IPS-18a (cell line): Measurements from ENCODE around the gene GDAP1L1.

ENCODE experiments used
- H3K27ac ChIP-seq: one replicate; pipeline ENCODE4 v1.5.1; 2013; ENCODE audit warnings: low read length
- H3K27me3 ChIP-seq: one replicate; pipeline ENCODE4 v1.6.1; 2013; ENCODE audit warnings: mild to moderate bottlenecking, low read length; ENCODE audit not compliant: control insufficient read depth, insufficient read depth
- H3K36me3 ChIP-seq: one replicate; pipeline ENCODE4 v1.6.1; 2013; ENCODE audit warnings: low read depth, low read length; ENCODE audit not compliant: control insufficient read depth
- H3K4me1 ChIP-seq: one replicate; pipeline ENCODE4 v1.6.1; 2013; ENCODE audit warnings: low read depth, low read length; ENCODE audit not compliant: control insufficient read depth
- H3K4me3 ChIP-seq: one replicate; pipeline ENCODE4 v1.5.1; 2013; ENCODE audit warnings: low read length
- H3K9ac ChIP-seq: one replicate; pipeline ENCODE4 v1.6.1; 2013; ENCODE audit warnings: mild to moderate bottlenecking, low read length, moderate library complexity
- H3K9me3 ChIP-seq: one replicate; pipeline ENCODE4 v1.6.1; 2013; ENCODE audit warnings: low read depth, low read length; ENCODE audit not compliant: control insufficient read depth

Gene GDAP1L1

DNA sequence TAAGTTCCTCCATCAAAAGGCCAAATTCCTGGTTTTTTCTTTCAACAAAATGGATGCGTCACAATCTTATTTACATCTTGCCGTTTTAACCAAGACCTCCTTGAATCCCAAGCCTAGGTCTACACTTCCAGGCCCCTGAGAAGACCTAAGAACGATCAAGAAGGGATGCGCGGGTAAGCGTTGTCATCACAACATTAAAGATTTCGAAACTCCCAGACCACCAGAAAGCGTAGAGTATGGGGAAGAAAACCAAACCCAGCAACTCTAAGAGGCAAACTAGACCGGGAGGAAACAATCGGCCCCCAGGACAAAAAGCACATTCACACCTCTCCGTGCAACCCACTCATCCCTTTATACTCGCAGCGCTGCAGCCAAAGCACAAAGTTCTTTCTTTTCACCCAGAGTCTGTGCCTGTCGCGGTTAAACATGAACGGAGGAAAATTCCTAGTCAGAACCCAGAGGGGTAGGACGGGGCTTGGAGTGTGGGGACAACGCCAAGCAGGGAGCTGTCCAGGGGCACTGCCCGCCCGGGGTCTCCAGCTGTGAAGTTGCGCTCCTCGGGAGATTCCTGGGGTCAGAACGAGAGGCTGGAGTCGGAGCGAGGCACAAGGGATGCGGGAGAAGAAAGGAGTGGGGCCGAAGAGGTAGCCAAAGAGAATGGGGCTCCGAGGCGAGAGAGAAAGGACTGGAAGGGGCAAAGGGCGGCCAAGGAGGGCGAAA is 37.3 kb upstream of the GDAP1L1 start:
- Histone ChIP-seq H3K36me3 (peaks cover 11% of the 10 kb centered on the region), H3K4me1 (peaks cover 16% of the 10 kb centered on the region), H3K27ac (peak overlapping the region; percentile 94), H3K27me3 (no peaks in the 10 kb centered on the region), H3K9ac (peak overlapping the region; percentile 97), H3K4me3 (peak overlapping the region; percentile 99), H3K9me3 (no peaks in the 10 kb centered on the region)

DNA sequence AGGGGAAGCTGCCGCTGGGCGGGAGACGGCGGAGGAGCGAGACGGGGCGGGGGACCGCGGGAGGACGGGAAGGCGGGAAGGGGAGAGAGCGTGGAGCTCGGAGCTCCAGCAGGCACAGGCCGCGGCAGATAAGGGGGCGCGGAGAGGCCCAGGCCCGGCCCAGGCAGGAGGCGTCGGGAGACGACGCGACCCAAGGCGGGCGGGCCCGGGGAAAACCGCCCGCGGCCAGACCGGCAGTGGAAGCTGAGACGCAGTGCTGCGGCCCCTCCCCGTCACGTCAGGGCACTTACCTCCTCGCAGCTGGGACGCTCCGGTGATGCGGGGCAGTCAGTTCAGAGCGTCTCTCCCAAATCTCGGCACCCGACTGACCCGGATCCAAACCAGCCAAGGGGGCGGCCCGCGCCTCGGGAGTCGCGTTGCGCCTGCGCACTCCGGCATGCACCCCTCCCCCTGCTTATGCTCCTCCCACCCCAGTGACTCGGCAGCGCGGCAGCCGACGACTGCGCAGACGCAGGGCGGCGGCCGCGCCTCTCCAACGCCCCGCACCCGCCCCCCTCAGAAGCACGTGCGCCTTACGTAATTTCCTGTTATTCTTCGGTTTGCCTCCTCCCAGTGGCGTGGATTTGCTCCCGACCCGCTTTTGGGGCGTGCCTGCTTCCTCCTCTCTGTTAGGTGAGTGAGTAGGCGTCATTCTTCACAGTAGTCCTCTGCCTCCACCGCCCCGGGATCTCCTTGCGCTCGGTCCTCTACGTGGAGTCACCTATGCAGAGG is 36.5 kb upstream of the GDAP1L1 start, which contains the start of gene OSER1:
Gene OSER1, minus strand, starts transcription at position 366 of the 771 bp plus-strand sequence. CDS start 3,814 bp downstream, outside the sequence.
- H3K27ac ChIP-seq, result peak within 1 kb of the TSS; percentile 94
- H3K9me3 ChIP-seq, result no peaks in the 10 kb centered on the region
- H3K27me3 ChIP-seq, result no peaks in the 10 kb centered on the region
- peaks cover 5% of the 10 kb centered on the region for H3K36me3 ChIP-seq
- peak within 1 kb of the TSS; percentile 99 for H3K4me3 ChIP-seq
- peak within 1 kb of the TSS; percentile 97 for H3K9ac ChIP-seq
- peaks cover 16% of the 10 kb centered on the region for H3K4me1 ChIP-seq

DNA sequence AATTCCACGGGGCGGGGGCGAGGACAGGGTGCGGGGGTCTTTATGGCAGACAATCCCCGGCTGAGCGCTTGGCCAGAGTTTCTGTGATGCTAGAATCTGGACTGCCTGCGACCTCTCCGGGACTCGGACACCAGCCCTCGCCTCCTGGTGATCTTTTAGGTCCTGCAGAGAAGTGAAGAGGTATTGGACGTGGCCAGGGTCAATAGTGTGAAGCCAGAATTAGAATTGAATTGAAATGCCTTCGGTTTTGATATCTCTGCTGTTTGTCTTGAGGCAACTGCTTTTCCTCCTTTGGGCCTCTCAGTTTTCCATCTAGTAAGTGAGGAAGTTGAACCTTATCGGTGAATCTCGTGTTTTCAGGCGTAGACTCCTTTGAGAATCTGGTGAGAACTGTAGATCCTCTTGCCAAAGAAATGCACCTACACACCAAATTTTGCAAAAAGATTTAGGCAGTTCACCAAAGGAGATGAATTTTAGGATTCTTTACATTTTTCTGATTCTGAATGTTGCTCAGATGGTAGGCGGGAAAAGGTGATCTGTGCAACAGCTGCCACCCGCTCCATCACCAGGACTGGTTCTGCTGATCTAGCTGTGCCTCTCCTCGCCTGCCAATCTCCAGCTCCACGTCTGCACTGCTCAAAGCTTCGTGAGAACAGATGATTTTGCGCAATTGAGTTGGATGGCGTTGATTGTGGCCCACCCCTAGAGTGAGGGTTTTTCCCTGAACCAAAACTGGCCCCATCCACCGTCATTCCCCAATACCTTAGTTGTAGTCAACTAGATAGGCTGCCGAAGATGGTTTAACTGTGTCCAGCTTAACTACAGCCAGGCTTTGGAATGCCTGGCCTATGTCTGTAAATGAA is 35.7 kb upstream of the GDAP1L1 start:
- H3K9ac ChIP-seq, result peak overlapping the region; percentile 74
- H3K4me1 ChIP-seq, result peaks cover 16% of the 10 kb centered on the region
- H3K27me3 ChIP-seq, result no peaks in the 10 kb centered on the region
- H3K36me3 ChIP-seq, result peaks cover under 1% of the 10 kb centered on the region
- peak overlapping the region; percentile 29 for H3K27ac ChIP-seq
- peak overlapping the region; percentile 84 for H3K4me3 ChIP-seq
- no peaks in the 10 kb centered on the region for H3K9me3 ChIP-seq

DNA sequence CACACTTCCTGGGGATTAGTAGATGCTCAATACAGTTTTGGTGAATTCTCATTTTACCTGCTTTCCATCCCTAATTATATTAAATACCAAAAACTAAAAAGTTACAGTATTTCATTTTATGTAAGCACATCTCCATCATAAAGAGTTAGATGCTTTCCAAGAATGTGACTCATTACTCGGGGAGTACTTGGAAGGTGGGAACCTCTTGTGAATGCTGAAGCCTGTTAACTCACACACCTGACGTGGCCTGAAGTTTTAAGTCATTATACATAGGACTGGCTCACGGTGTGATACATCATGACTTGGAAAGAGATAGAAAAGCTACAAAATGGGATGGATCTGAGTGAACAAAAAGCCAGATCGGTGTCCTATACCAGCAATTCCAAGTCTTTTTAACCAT is 34.3 kb upstream of the GDAP1L1 start:
- Histone ChIP-seq H3K9ac (no peak overlapping the region), H3K27me3 (no peaks in the 10 kb centered on the region), H3K9me3 (no peaks in the 10 kb centered on the region), H3K27ac (no peak overlapping the region), H3K36me3 (no peaks in the 10 kb centered on the region), H3K4me1 (peaks cover 16% of the 10 kb centered on the region), H3K4me3 (no peak overlapping the region)

DNA sequence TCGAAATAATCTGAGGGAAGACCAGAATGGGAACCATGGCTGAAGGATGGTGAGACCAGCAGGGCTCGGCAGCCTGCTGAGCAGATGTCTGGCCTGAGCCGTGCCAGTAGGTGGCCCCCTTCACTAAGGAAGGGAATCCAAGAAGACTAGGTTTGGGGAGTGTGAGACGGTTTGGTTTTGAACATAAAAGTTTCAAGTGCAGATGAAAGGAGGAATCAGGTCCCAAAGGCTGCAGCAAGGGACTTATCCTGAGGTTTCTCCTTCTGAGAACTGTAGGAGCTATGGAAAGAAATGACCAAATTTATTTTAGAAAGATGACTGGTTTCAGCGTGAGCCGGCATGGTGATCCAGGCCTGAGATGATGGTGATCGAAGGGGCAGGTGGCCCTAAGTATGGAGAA is 32.0 kb upstream of the GDAP1L1 start:
- Histone ChIP-seq H3K27me3 (no peaks in the 10 kb centered on the region), H3K36me3 (no peaks in the 10 kb centered on the region), H3K4me3 (no peak overlapping the region), H3K9me3 (no peaks in the 10 kb centered on the region), H3K4me1 (peaks cover 4% of the 10 kb centered on the region), H3K27ac (no peak overlapping the region), H3K9ac (no peak overlapping the region)

DNA sequence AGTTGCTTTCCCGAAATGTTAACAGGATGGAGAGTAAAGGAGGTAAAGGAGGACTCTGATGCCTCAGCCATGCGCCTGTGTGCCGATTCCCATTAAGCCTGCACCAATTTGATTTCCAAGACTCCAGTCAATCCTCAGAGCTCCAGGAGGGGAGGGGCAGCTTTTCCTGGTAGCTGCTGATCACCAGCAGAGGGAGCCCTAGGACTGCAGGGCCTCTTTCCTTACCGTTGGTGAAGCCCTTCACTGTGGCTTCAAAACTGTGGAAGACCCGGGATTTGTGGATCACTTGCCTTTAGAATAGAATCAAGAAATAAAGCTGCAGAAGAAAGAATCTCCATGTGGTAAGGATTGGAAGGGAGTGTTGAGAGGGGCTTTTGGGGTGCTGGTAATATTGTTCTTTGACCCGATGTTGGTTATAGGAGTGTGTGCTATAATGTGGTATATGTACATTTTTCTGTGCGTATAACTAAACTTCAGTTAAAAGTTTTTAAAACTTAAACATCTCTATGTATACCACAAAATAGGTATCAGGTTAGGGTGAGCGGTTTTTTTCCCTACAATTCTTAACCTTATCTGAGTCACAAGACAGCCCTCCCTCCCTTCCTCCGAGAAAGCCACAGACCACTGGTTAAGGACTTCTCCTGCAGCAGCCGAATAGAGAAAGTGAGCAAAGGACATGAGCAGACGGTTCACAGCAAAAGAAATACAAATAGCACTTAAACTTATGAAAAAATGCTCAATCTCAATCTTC is 29.6 kb upstream of the GDAP1L1 start:
- Histone ChIP-seq H3K36me3 (no peaks in the 10 kb centered on the region), H3K27me3 (no peaks in the 10 kb centered on the region), H3K4me3 (no peak overlapping the region), H3K9ac (no peak overlapping the region), H3K9me3 (no peaks in the 10 kb centered on the region), H3K4me1 (no peaks in the 10 kb centered on the region), H3K27ac (no peak overlapping the region)

DNA sequence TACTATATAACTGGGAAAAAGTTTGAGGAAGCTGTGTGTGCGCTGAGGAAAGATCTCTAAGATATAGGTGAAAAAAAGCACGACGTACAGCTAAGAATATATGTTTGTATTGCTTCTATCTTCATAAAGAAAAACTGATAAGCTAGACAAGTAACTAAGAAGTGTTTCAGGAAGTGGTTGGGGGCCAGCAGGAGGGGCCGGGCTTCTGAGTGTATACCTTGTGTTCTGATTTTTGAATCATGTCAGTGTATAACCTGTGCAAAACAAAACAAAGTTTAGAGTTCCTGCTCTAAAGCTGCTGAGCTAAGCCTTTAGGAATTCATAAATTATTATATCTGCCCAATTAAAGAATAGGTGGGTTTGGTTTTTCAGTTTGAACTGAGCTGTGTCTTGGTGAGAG is 28.7 kb upstream of the GDAP1L1 start:
- Histone ChIP-seq H3K36me3 (no peaks in the 10 kb centered on the region), H3K27me3 (no peaks in the 10 kb centered on the region), H3K4me1 (no peaks in the 10 kb centered on the region), H3K9ac (no peak overlapping the region), H3K4me3 (no peak overlapping the region), H3K9me3 (no peaks in the 10 kb centered on the region), H3K27ac (no peak overlapping the region)

DNA sequence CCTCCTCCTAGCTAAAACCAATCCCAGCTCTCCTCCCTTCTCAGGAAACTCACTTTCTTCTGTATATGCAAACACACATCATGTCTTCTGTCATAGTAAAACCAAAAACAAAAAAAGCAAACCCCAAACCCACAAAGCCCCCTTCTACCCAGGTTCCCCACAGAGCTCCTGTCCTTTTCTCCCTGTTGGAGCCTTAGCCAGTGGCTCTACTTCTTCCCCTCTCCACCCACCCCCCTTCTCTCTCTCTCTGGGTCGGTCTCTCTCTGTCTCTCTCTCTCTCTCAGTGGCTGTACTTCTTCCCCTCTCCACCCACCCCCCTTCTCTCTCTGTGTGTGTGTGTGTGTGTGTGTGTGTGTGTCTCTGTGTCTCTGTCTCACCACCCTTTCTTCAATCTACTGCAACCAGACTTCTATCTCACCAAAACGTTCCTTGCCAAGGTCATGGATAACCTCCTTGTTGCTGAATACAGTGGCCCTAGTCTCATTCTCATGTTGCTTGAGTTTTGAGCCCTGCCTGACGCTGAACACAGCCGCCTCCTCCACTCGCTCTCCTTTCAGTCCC is 27.9 kb upstream of the GDAP1L1 start:
- Histone ChIP-seq H3K4me1 (no peaks in the 10 kb centered on the region), H3K4me3 (no peak overlapping the region), H3K9me3 (no peaks in the 10 kb centered on the region), H3K27ac (no peak overlapping the region), H3K36me3 (no peaks in the 10 kb centered on the region), H3K9ac (no peak overlapping the region), H3K27me3 (no peaks in the 10 kb centered on the region)

DNA sequence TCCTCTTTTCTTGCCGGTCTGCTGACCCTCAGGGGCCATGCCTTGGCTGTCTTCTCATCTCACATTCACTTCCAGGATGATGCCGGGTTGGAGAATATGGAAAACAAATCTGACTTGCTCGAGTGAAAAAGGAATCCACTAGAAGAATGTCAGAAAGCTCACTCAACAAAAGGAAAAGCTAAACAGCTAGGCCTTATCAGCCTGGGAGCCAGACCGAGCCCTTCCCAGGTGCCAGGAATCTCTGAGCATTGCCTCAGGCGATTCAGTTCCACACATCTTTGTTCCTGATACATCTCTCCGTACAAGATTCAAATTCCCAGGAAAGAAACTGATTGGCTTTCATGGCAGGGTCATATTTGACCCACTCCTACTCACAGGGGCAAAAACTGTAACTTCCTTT is 27.3 kb upstream of the GDAP1L1 start:
- Histone ChIP-seq H3K4me1 (no peaks in the 10 kb centered on the region), H3K9me3 (no peaks in the 10 kb centered on the region), H3K9ac (no peak overlapping the region), H3K27me3 (no peaks in the 10 kb centered on the region), H3K4me3 (no peak overlapping the region), H3K36me3 (no peaks in the 10 kb centered on the region), H3K27ac (no peak overlapping the region)

DNA sequence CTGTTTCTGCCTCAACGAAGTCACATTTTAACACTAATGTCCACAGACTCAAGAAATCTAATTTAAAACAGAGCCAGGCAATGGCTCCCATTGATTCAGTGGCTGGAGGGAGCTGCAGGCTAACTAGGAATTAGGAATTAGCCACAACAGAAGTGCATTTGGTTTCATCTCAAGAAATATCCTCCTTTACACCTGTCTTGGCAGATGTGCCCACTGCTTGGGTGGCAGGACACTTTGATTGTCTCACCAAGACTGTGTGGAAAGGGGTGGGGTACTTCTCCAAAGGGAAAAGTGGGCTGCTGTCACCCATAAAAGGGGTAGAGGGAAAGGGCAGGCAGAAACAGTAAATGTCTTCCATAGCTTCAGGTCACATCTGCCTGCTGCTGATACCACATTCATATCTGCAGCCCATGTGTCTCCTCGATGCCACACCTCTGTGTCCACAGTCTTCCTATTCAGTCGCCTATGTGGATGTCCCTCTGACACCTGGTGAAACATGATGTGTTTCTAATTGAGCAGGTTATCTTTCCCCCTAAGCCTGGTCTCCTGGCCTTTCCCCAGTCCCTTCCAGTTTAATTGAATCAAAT is 25.6 kb upstream of the GDAP1L1 start:
- Histone ChIP-seq H3K9ac (no peak overlapping the region), H3K4me1 (no peaks in the 10 kb centered on the region), H3K27ac (no peak overlapping the region), H3K36me3 (no peaks in the 10 kb centered on the region), H3K4me3 (no peak overlapping the region), H3K9me3 (no peaks in the 10 kb centered on the region), H3K27me3 (no peaks in the 10 kb centered on the region)
